Activated CD4-positive, alpha-beta memory T cell treated with anti-CD3 and anti-CD28 coated beads for 36 hours (primary cell): Measurements from ENCODE around the gene GRPR. TPM values are rescaled to one million over a fixed set of nuclear protein-coding genes. Genes with fewer than 3 reads are reported as not detected.

Source experiments
- CTCF ChIA-PET: fragments of 350-600 bp; sonication (Branson Sonifier 250); formaldehyde crosslinking; loops from one replicate; lab custom pipeline; 2021; ENCODE audit warnings: antibody characterized with exemption, inconsistent platforms; lab: Charles Lee
- POLR2A ChIA-PET: fragments of 350-600 bp; sonication (Branson Sonifier 250); formaldehyde crosslinking; loops from one replicate; lab custom pipeline; 2021; ENCODE audit warnings: antibody characterized with exemption; lab: Charles Lee
- DNase-seq: peaks from one replicate; pipeline ENCODE4 v3.0.0-alpha.2; 2020
- H3K27ac Mint-ChIP-seq: one replicate; pipeline ENCODE4 v1.8.0; 2021; ENCODE audit warnings: mixed read lengths
- H3K27me3 Mint-ChIP-seq: one replicate; pipeline ENCODE4 v1.8.0; 2021; ENCODE audit warnings: mixed read lengths
- H3K36me3 Mint-ChIP-seq: one replicate; pipeline ENCODE4 v1.8.0; 2021; ENCODE audit warnings: mixed read lengths
- H3K4me1 Mint-ChIP-seq: one replicate; pipeline ENCODE4 v1.8.0; 2021; ENCODE audit warnings: low read depth, mixed read lengths
- H3K4me3 Mint-ChIP-seq: one replicate; pipeline ENCODE4 v1.8.0; 2021; ENCODE audit warnings: mild to moderate bottlenecking, mixed read lengths
- H3K9me3 Mint-ChIP-seq: one replicate; pipeline ENCODE4 v1.8.0; 2021; ENCODE audit warnings: mixed read lengths
- intact Hi-C: fragments of 100-400 bp; cut with micrococcal nuclease; formaldehyde crosslinking; loops from one replicate; pipeline ENCODE4 v1.15.1; 2023
- total RNA-seq, 2 experiments: library from RNA; stranded (reverse); gene quantifications; one replicate each; pipeline ENCODE4 v1.2.3, GENCODE V29; 2021

GRPR gene
- total RNA-seq, 2 experiments from 2014 or later: not detected

- intact Hi-C loops: no loop called here
- peaks cover 6% of the 10 kb centered on the region for H3K27me3 Mint-ChIP-seq
- peaks cover 2% of the 10 kb centered on the region for H3K4me1 Mint-ChIP-seq
- ChIA-PET POLR2A (no interaction called here), CTCF (no interaction called here)
- H3K27ac Mint-ChIP-seq: no peak overlapping the region
- DNase-seq: no peak
- no peaks in the 10 kb centered on the region for H3K36me3 Mint-ChIP-seq
- no peak overlapping the region for H3K4me3 Mint-ChIP-seq
- H3K9me3 Mint-ChIP-seq: no peaks in the 10 kb centered on the region
Measured at GRCh38 chrX:16188687-16189086, 65.3 kb downstream of the GRPR start.

DNA sequence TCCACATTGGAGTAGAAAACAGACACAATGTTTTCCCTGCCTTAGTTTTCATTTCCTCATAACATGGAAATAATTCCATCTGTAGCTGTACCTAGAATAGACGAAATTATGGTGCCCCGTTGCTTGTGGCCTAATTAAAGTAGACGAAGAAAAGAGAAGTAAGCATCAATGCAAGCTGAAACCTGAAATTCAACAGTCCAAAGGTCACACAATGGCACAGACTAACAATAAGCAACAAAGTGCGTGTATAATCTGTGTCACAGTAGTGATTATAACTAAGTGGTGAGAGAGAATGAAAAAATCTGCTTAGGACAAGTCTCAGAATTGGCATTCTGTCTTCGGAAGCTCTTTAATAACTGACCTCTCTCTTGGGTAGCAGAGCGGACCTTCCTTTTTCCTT lies 68.2 kb downstream of the GRPR start:
- POLR2A ChIA-PET: no interaction called here
- DNase-seq: no peak
- no peak overlapping the region for H3K27ac Mint-ChIP-seq
- intact Hi-C loops: no loop called here
- H3K4me1 Mint-ChIP-seq: no peaks in the 10 kb centered on the region
- peaks cover 3% of the 10 kb centered on the region for H3K27me3 Mint-ChIP-seq
- CTCF ChIA-PET: no interaction called here
- no peaks in the 10 kb centered on the region for H3K9me3 Mint-ChIP-seq
- no peaks in the 10 kb centered on the region for H3K36me3 Mint-ChIP-seq
- H3K4me3 Mint-ChIP-seq: no peak overlapping the region

DNA sequence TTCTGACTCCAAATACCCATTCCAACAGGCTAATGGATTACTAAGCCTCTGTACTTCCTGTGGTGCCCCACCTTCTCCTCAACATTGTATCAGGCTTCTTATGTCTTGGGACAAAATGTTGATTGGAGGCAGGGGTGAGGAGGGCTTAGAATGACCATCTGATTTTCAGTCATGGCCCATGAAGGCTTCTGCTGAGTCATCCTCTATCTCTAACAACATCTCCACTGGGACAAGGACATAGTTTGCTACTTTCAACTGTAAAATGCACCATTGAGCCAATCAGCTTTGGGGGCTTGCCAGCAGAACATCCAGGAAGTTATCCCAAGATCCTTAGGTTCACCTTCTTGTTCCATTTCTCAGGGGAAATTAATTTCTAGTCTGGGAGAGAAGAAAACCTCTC lies 73.5 kb downstream of the GRPR start:
- Mint-ChIP-seq H3K9me3 (no peaks in the 10 kb centered on the region), H3K4me1 (no peaks in the 10 kb centered on the region), H3K4me3 (no peak overlapping the region), H3K27ac (no peak overlapping the region), H3K36me3 (no peaks in the 10 kb centered on the region), H3K27me3 (peaks cover 3% of the 10 kb centered on the region)
- CTCF ChIA-PET: no interaction called here
- intact Hi-C loops: no loop called here
- POLR2A ChIA-PET: no interaction called here
- no peak for DNase-seq

DNA sequence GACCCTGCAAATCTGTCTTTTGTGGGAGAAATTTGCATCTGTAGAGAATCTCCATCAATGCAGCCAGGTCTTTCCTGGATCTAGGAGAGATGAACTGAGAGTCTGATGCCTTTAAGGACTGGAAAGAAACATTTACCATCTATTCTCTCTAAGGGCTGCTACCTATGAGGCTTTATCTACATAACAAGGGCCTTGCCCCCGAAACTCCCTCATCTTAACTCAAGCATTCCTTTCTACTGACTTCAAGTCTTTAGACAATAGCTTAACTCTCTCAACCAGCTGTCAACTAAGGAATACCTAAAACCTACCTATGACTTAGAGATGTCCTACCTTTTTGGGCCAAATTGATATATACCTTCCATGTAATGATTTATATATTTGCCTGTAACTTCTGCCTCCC lies 76.0 kb downstream of the GRPR start:
- intact Hi-C loops: no loop called here
- ChIA-PET CTCF (no interaction called here), POLR2A (no interaction called here)
- Mint-ChIP-seq H3K4me3 (no peak overlapping the region), H3K9me3 (no peaks in the 10 kb centered on the region), H3K4me1 (no peaks in the 10 kb centered on the region), H3K36me3 (no peaks in the 10 kb centered on the region), H3K27me3 (peaks cover 3% of the 10 kb centered on the region), H3K27ac (no peak overlapping the region)
- no peak for DNase-seq

GRCh38 chrX:16202943-16203342 lies 79.6 kb downstream of the GRPR start:
- POLR2A ChIA-PET: no interaction called here
- Mint-ChIP-seq H3K4me3 (no peak overlapping the region), H3K4me1 (no peaks in the 10 kb centered on the region), H3K27ac (no peak overlapping the region), H3K36me3 (no peaks in the 10 kb centered on the region), H3K9me3 (no peaks in the 10 kb centered on the region), H3K27me3 (peaks cover under 1% of the 10 kb centered on the region)
- intact Hi-C loops: no loop called here
- CTCF ChIA-PET: no interaction called here
- no peak for DNase-seq

Other genes starting within 250 kb of the GRPR start
- gene MAGEB17, start 43.9 kb downstream of the GRPR start, total RNA-seq: not detected